ENCODE data around the gene PCK1.

Gene PCK1

GRCh38 chr20:57536771-57537724 is 23.9 kb upstream of the PCK1 start:
- no peak for DNase-seq (ENCODE audit: low spot score)

- DNase-seq (ENCODE audit: low spot score) = no peak
Observed at GRCh38 chr20:57537822-57538221, 23.1 kb upstream of the PCK1 start.

GRCh38 chr20:57539889-57540288 is 21.0 kb upstream of the PCK1 start:
- no peak for DNase-seq (ENCODE audit: low spot score)

- DNase-seq (ENCODE audit: low spot score) = no peak
Observed at GRCh38 chr20:57540890-57541580, 19.9 kb upstream of the PCK1 start.

GRCh38 chr20:57543754-57544153 is 17.2 kb upstream of the PCK1 start:
- no peak for DNase-seq (ENCODE audit: low spot score)

- no peak for DNase-seq (ENCODE audit: low spot score)
Observed at GRCh38 chr20:57544838-57545564, 15.9 kb upstream of the PCK1 start.

GRCh38 chr20:57545927-57546662 is 14.8 kb upstream of the PCK1 start:
- no peak for DNase-seq (ENCODE audit: low spot score)

- DNase-seq (ENCODE audit: low spot score) = no peak
Observed at GRCh38 chr20:57546956-57547649, 13.8 kb upstream of the PCK1 start.

GRCh38 chr20:57548177-57549058 is 12.5 kb upstream of the PCK1 start:
- no peak for DNase-seq (ENCODE audit: low spot score)

- DNase-seq (ENCODE audit: low spot score) = no peak
Observed at GRCh38 chr20:57552471-57552870, 8.4 kb upstream of the PCK1 start.

GRCh38 chr20:57553376-57554018 is 7.4 kb upstream of the PCK1 start:
- DNase-seq (ENCODE audit: low spot score) = no peak

- DNase-seq (ENCODE audit: low spot score) = no peak
Observed at GRCh38 chr20:57555457-57556184, 5.3 kb upstream of the PCK1 start.

GRCh38 chr20:57556980-57557274 is 4.0 kb upstream of the PCK1 start:
- DNase-seq (ENCODE audit: low spot score) = no peak

- DNase-seq (ENCODE audit: low spot score) = no peak
Observed at GRCh38 chr20:57557926-57558613, 2.8 kb upstream of the PCK1 start.

GRCh38 chr20:57558614-57559288 is 2.2 kb upstream of the PCK1 start:
- no peak for DNase-seq (ENCODE audit: low spot score)

GRCh38 chr20:57559289-57559634 is 1.6 kb upstream of the PCK1 start:
- no peak for DNase-seq (ENCODE audit: low spot score)

GRCh38 chr20:57559658-57560553 is 1.0 kb upstream of the PCK1 start:
- DNase-seq (ENCODE audit: low spot score) = no peak
